ENCODE measurements around the gene BCL7C. TPM values are rescaled to one million over a fixed set of nuclear protein-coding genes. Genes with fewer than 3 reads are reported as not detected.
"Not testable (repeated sequence)": the region's sequence is repeated elsewhere in the genome, so short reads cannot be mapped to it uniquely, and the experiment has no call there.

BCL7C gene
- 25.6 TPM for polyA plus RNA-seq
- long read RNA-seq, donor 1, transcript BCL7C-201 (6 exons, 1,740 nt), result major isoform, 19 of 19 reads
- long read RNA-seq, donor 1, partial matches to known transcripts, result 0 of 19 reads
- long read RNA-seq, donor 1, other reads (novel, unspliced or antisense), result 0 of 19 reads
- long read RNA-seq, donor 2, transcript BCL7C-201 (6 exons, 1,740 nt), result major isoform, 45 of 61 reads
- long read RNA-seq, donor 2, partial matches to known transcripts, result 12 of 61 reads
- long read RNA-seq, donor 2, other reads (novel, unspliced or antisense), result 0 of 61 reads
- long read RNA-seq, donor 3, result 0 reads
- long read RNA-seq, donor 4, partial matches to known transcripts, result 0 of 1 reads
- long read RNA-seq, donor 4, other reads (novel, unspliced or antisense), result 0 of 1 reads
- long read RNA-seq, donor 5, transcript BCL7C-201 (6 exons, 1,740 nt), result major isoform, 37 of 37 reads
- long read RNA-seq, donor 5, partial matches to known transcripts, result 0 of 37 reads
- long read RNA-seq, donor 5, other reads (novel, unspliced or antisense), result 0 of 37 reads
- long read RNA-seq, donor 6, transcript BCL7C-201 (6 exons, 1,740 nt), result major isoform, 16 of 35 reads
- long read RNA-seq, donor 6, partial matches to known transcripts, result 17 of 35 reads
- long read RNA-seq, donor 6, other reads (novel, unspliced or antisense), result 0 of 35 reads
- long read RNA-seq, donor 7, transcript BCL7C-201 (6 exons, 1,740 nt), result major isoform, 19 of 20 reads
- long read RNA-seq, donor 7, partial matches to known transcripts, result 0 of 20 reads
- long read RNA-seq, donor 7, other reads (novel, unspliced or antisense), result 0 of 20 reads
- long read RNA-seq, donor 8, transcript BCL7C-201 (6 exons, 1,740 nt), result major isoform, 31 of 44 reads
- long read RNA-seq, donor 8, partial matches to known transcripts, result 11 of 44 reads
- long read RNA-seq, donor 8, other reads (novel, unspliced or antisense), result 0 of 44 reads
- long read RNA-seq, donor 9, transcript BCL7C-201 (6 exons, 1,740 nt), result major isoform, 35 of 40 reads
- long read RNA-seq, donor 9, partial matches to known transcripts, result 5 of 40 reads
- long read RNA-seq, donor 9, other reads (novel, unspliced or antisense), result 0 of 40 reads
- long read RNA-seq, donor 10, transcript BCL7C-201 (6 exons, 1,740 nt), result major isoform, 23 of 36 reads
- long read RNA-seq, donor 10, partial matches to known transcripts, result 10 of 36 reads
- long read RNA-seq, donor 10, other reads (novel, unspliced or antisense), result 0 of 36 reads
- long read RNA-seq, donor 11, transcript BCL7C-201 (6 exons, 1,740 nt), result major isoform, 15 of 21 reads
- long read RNA-seq, donor 11, partial matches to known transcripts, result 5 of 21 reads
- long read RNA-seq, donor 11, other reads (novel, unspliced or antisense), result 0 of 21 reads

- Histone ChIP-seq H3K36me3 (ENCODE audit: control insufficient read depth, insufficient read depth, low read length) (peaks cover 24% of the 10 kb centered on the region), H3K9me3 (ENCODE audit: control insufficient read depth, low read depth, low read length) (no peaks in the 10 kb centered on the region), H3K4me1 (ENCODE audit: control insufficient read depth, insufficient read depth, low read length) (peaks cover 33% of the 10 kb centered on the region), H3K27me3 (ENCODE audit: control insufficient read depth, insufficient read depth, low read length) (no peaks in the 10 kb centered on the region), H3K4me3 (ENCODE audit: low read length) (peak within 1 kb of the TSS; percentile 91), H3K27ac (ENCODE audit: low read length) (peak within 1 kb of the TSS; percentile 88)
- peak; percentile 91 to 96 for DNase-seq
- no CpG with 5 or more reads among the region's 97 CpGs for WGBS (ENCODE audit: insufficient coverage, low lambda C conversion rate)
These were observed at the start of gene BCL7C for GRCh38 chr16:30893744-30894539. TSS of gene BCL7C (minus strand) at chr16:30894077. CDS start at chr16:30893944, 133 bp downstream.

- Histone ChIP-seq H3K4me1 (ENCODE audit: control insufficient read depth, insufficient read depth, low read length) (peaks cover 19% of the 10 kb centered on the region), H3K9me3 (ENCODE audit: control insufficient read depth, low read depth, low read length) (no peaks in the 10 kb centered on the region), H3K36me3 (ENCODE audit: control insufficient read depth, insufficient read depth, low read length) (peaks cover 35% of the 10 kb centered on the region), H3K27me3 (ENCODE audit: control insufficient read depth, insufficient read depth, low read length) (no peaks in the 10 kb centered on the region), H3K27ac (ENCODE audit: low read length) (peak overlapping the region; percentile 78), H3K4me3 (ENCODE audit: low read length) (peak overlapping the region; percentile 5)
- WGBS (ENCODE audit: insufficient coverage, low lambda C conversion rate), result no CpG with 5 or more reads among the region's 4 CpGs
- peak; percentile 64 to 82 for DNase-seq
These were observed 48.5 kb upstream of the BCL7C start for GRCh38 chr16:30942426-30942806.

GRCh38 chr16:30941600-30942425 lies 47.9 kb upstream of the BCL7C start:
- no CpG with 5 or more reads among the region's 15 CpGs for WGBS (ENCODE audit: insufficient coverage, low lambda C conversion rate)
- no peaks in the 10 kb centered on the region for H3K27me3 ChIP-seq (ENCODE audit: control insufficient read depth, insufficient read depth, low read length)
- peak overlapping the region; percentile 78 for H3K27ac ChIP-seq (ENCODE audit: low read length)
- DNase-seq, result peak; percentile 85 to 89
- peak overlapping the region; percentile 5 for H3K4me3 ChIP-seq (ENCODE audit: low read length)
- H3K36me3 ChIP-seq (ENCODE audit: control insufficient read depth, insufficient read depth, low read length), result peaks cover 35% of the 10 kb centered on the region
- no peaks in the 10 kb centered on the region for H3K9me3 ChIP-seq (ENCODE audit: control insufficient read depth, low read depth, low read length)
- peaks cover 19% of the 10 kb centered on the region for H3K4me1 ChIP-seq (ENCODE audit: control insufficient read depth, insufficient read depth, low read length)

GRCh38 chr16:30939571-30939970 lies 45.7 kb upstream of the BCL7C start:
- H3K27me3 ChIP-seq (ENCODE audit: control insufficient read depth, insufficient read depth, low read length); H3K4me3 ChIP-seq (ENCODE audit: low read length); DNase-seq; H3K27ac ChIP-seq (ENCODE audit: low read length); H3K9me3 ChIP-seq (ENCODE audit: control insufficient read depth, low read depth, low read length): not testable (repeated sequence)
- no CpG with 5 or more reads among the region's 8 CpGs for WGBS (ENCODE audit: insufficient coverage, low lambda C conversion rate)
- H3K4me1 ChIP-seq (ENCODE audit: control insufficient read depth, insufficient read depth, low read length), result peaks cover 19% of the 10 kb centered on the region
- H3K36me3 ChIP-seq (ENCODE audit: control insufficient read depth, insufficient read depth, low read length), result peaks cover 31% of the 10 kb centered on the region

- Histone ChIP-seq H3K27me3 (ENCODE audit: control insufficient read depth, insufficient read depth, low read length) (no peaks in the 10 kb centered on the region), H3K4me1 (ENCODE audit: control insufficient read depth, insufficient read depth, low read length) (peaks cover 11% of the 10 kb centered on the region), H3K36me3 (ENCODE audit: control insufficient read depth, insufficient read depth, low read length) (peaks cover 27% of the 10 kb centered on the region), H3K27ac (ENCODE audit: low read length) (no peak overlapping the region), H3K4me3 (ENCODE audit: low read length) (no peak overlapping the region), H3K9me3 (ENCODE audit: control insufficient read depth, low read depth, low read length) (no peaks in the 10 kb centered on the region)
- no peak for DNase-seq
- WGBS (ENCODE audit: insufficient coverage, low lambda C conversion rate), result 100% methylated on average over 1 of the region's 5 CpGs
These were observed 43.8 kb upstream of the BCL7C start for GRCh38 chr16:30937692-30938091.

- no peak for DNase-seq
- 72% methylated on average over 3 of the region's 12 CpGs for WGBS (ENCODE audit: insufficient coverage, low lambda C conversion rate)
- Histone ChIP-seq H3K4me3 (ENCODE audit: low read length) (no peak overlapping the region), H3K36me3 (ENCODE audit: control insufficient read depth, insufficient read depth, low read length) (peaks cover 44% of the 10 kb centered on the region), H3K27me3 (ENCODE audit: control insufficient read depth, insufficient read depth, low read length) (no peaks in the 10 kb centered on the region), H3K9me3 (ENCODE audit: control insufficient read depth, low read depth, low read length) (no peaks in the 10 kb centered on the region), H3K27ac (ENCODE audit: low read length) (no peak overlapping the region), H3K4me1 (ENCODE audit: control insufficient read depth, insufficient read depth, low read length) (peaks cover 17% of the 10 kb centered on the region)
These were observed 41.1 kb upstream of the BCL7C start for GRCh38 chr16:30934827-30935557.

- H3K4me1 ChIP-seq (ENCODE audit: control insufficient read depth, insufficient read depth, low read length), result peaks cover 17% of the 10 kb centered on the region
- H3K27ac ChIP-seq (ENCODE audit: low read length), result peak overlapping the region; percentile 29
- peaks cover 62% of the 10 kb centered on the region for H3K36me3 ChIP-seq (ENCODE audit: control insufficient read depth, insufficient read depth, low read length)
- peak in 1 of 2 donors; percentile 73 for DNase-seq
- no peak overlapping the region for H3K4me3 ChIP-seq (ENCODE audit: low read length)
- no peaks in the 10 kb centered on the region for H3K9me3 ChIP-seq (ENCODE audit: control insufficient read depth, low read depth, low read length)
- WGBS (ENCODE audit: insufficient coverage, low lambda C conversion rate), result no CpG with 5 or more reads among the region's 12 CpGs
- no peaks in the 10 kb centered on the region for H3K27me3 ChIP-seq (ENCODE audit: control insufficient read depth, insufficient read depth, low read length)
These were observed 37.3 kb upstream of the BCL7C start for GRCh38 chr16:30931068-30931650.

- no peak overlapping the region for H3K27ac ChIP-seq (ENCODE audit: low read length)
- H3K4me3 ChIP-seq (ENCODE audit: low read length), result no peak overlapping the region
- no peaks in the 10 kb centered on the region for H3K27me3 ChIP-seq (ENCODE audit: control insufficient read depth, insufficient read depth, low read length)
- WGBS (ENCODE audit: insufficient coverage, low lambda C conversion rate), result no CpG with 5 or more reads among the region's 35 CpGs
- no peaks in the 10 kb centered on the region for H3K9me3 ChIP-seq (ENCODE audit: control insufficient read depth, low read depth, low read length)
- peaks cover 63% of the 10 kb centered on the region for H3K36me3 ChIP-seq (ENCODE audit: control insufficient read depth, insufficient read depth, low read length)
- H3K4me1 ChIP-seq (ENCODE audit: control insufficient read depth, insufficient read depth, low read length), result peaks cover 17% of the 10 kb centered on the region
- DNase-seq, result no peak
These were observed 36.3 kb upstream of the BCL7C start for GRCh38 chr16:30930160-30930571.
